HCT116 (cell line): ENCODE measurements around the gene CD200. TPM values are rescaled to one million over a fixed set of nuclear protein-coding genes. Genes with fewer than 3 reads are reported as not detected.

ENCODE experiments used
- ATAC-seq: fragments of 200-7000 bp; cut with Tn5 transposase; 2 replicates; pipeline ENCODE4 v1.9.1; 2020; ENCODE audit warnings: mild to moderate bottlenecking, moderate library complexity
- BruUV-seq: library from RNA; stranded (reverse); fragments of 400-500 nt; replicated peaks from 2 replicates; lab custom pipeline; 2021; lab: Mats Ljungman, UMichigan
- CTCF ChIA-PET: fragments of 300-600 bp; sonication (Branson Sonifier 250); formaldehyde crosslinking; loops from one replicate; lab custom pipeline; 2021; ENCODE audit warnings: antibody characterized with exemption; lab: Charles Lee
- POLR2A ChIA-PET: fragments of 300-600, 350-600 bp; sonication (Branson Sonifier 250); formaldehyde crosslinking; loops from one replicate; lab custom pipeline; 2021; ENCODE audit warnings: antibody characterized with exemption; lab: Charles Lee
- RAD21 ChIA-PET, 2 experiments: fragments of 300-600 bp; sonication (Branson Sonifier 250); formaldehyde crosslinking; loops; one replicate each; lab custom pipeline; 2023; ENCODE audit warnings: low total read pairs in 2 of 2; ENCODE audit not compliant: uncharacterized antibody in 2 of 2, unreplicated experiment in 2 of 2, low non-redundant PET in 1 of 2; lab: Charles Lee
- DNase-seq: peaks from one replicate; pipeline ENCODE4 v3.0.0-alpha.2; 2010; ENCODE audit warnings: low read depth, low spot score
- H2AFZ ChIP-seq: fragments of 200-600 bp; shearing (Covaris generic), sonication (generic); 2 replicates; pipeline ENCODE4 v1.6.1; 2017; ENCODE audit warnings: low read depth, mixed run types, mixed read lengths, antibody characterized with exemption, low read length; ENCODE audit not compliant: poor library complexity, severe bottlenecking
- H3K27ac ChIP-seq: 2 replicates; pipeline ENCODE4 v1.5.1; 2012; ENCODE audit warnings: low read depth, low read length
- H3K27me3 ChIP-seq: fragments of 200-600 bp; sonication (generic); 2 replicates; pipeline ENCODE4 v1.6.1; 2016; ENCODE audit warnings: mixed run types, low read length, mixed read lengths; ENCODE audit not compliant: insufficient read depth
- H3K36me3 ChIP-seq, 2 experiments: fragments of 200-500 bp in 1 of 2; fragments of 200-600 bp in 1 of 2; sonication (Bioruptor generic) in 1 of 2; sonication (generic) in 1 of 2; 2 replicates each; pipeline versions ENCODE4 v1.5.1 to v1.6.1; 2014 to 2016; ENCODE audit warnings: low read length in 2 of 2, inconsistent platforms in 1 of 2, mixed read lengths in 1 of 2, mixed run types in 1 of 2; ENCODE audit not compliant: insufficient read depth in 2 of 2, control insufficient read depth in 1 of 2
- H3K4me1 ChIP-seq, 2 experiments: fragments of 200-600 bp in 1 of 2; sonication (generic) in 1 of 2; 2 replicates each; pipeline versions ENCODE4 v1.5.1 to v1.6.1; 2012 to 2017; ENCODE audit warnings: low read length in 2 of 2, inconsistent platforms in 1 of 2, mild to moderate bottlenecking in 1 of 2, mixed read lengths in 1 of 2, mixed run types in 1 of 2, moderate library complexity in 1 of 2; ENCODE audit not compliant: insufficient read depth in 2 of 2, control insufficient read depth in 1 of 2
- H3K4me2 ChIP-seq: fragments of 200-600 bp; sonication (generic); 2 replicates; pipeline ENCODE4 v1.6.1; 2017; ENCODE audit warnings: mixed run types, low read length, mixed read lengths
- H3K4me3 ChIP-seq, 2 experiments: fragments of 200-600 bp in 1 of 2; sonication (generic) in 1 of 2; replicated peaks in 1 of 2; 2 replicates each; pipeline ENCODE4 v1.5.1; 2011 to 2016; ENCODE audit warnings: low read length in 2 of 2, control low read depth in 1 of 2, low read depth in 1 of 2, mild to moderate bottlenecking in 1 of 2, mixed read lengths in 1 of 2, mixed run types in 1 of 2
- H3K79me2 ChIP-seq: fragments of 200-600 bp; sonication (generic); 2 replicates; pipeline ENCODE4 v1.6.1; 2017; ENCODE audit warnings: mild to moderate bottlenecking, mixed run types, low read length, moderate library complexity, mixed read lengths; ENCODE audit not compliant: insufficient read depth
- H3K9ac ChIP-seq: fragments of 200-600 bp; sonication (generic); 2 replicates; pipeline ENCODE4 v1.6.1; 2016; ENCODE audit warnings: low read length, mixed read lengths
- H3K9me2 ChIP-seq: fragments of 200-600 bp; sonication (generic), shearing (Covaris generic); 2 replicates; pipeline ENCODE4 v1.6.1; 2017; ENCODE audit warnings: mixed run types, mild to moderate bottlenecking, moderate library complexity; ENCODE audit not compliant: insufficient read depth
- H3K9me3 ChIP-seq, 2 experiments: fragments of 200-500 bp in 1 of 2; fragments of 200-600 bp in 1 of 2; sonication (Bioruptor generic) in 1 of 2; sonication (generic) in 1 of 2; 2 replicates each; pipeline ENCODE4 v1.6.1; 2014 to 2017; ENCODE audit warnings: low read length in 2 of 2, mixed read lengths in 2 of 2, inconsistent platforms in 1 of 2, low read depth in 1 of 2, mild to moderate bottlenecking in 1 of 2, mixed run types in 1 of 2, moderate library complexity in 1 of 2; ENCODE audit not compliant: control insufficient read depth in 1 of 2, insufficient read depth in 1 of 2
- H4K20me1 ChIP-seq: fragments of 200-600 bp; sonication (generic), shearing (Covaris generic); 2 replicates; pipeline ENCODE4 v1.6.1; 2017; ENCODE audit warnings: mixed run types, mild to moderate bottlenecking, moderate library complexity; ENCODE audit not compliant: insufficient read depth
- CBX3 ChIP-seq: IDR thresholded peaks from 2 replicates; pipeline ENCODE4 v1.6.1; 2012; ENCODE audit warnings: low read depth
- CEBPB ChIP-seq: IDR thresholded peaks from 2 replicates; pipeline ENCODE4 v1.6.1; 2012; ENCODE audit warnings: low read depth
- EGR1 ChIP-seq: IDR thresholded peaks from 2 replicates; pipeline ENCODE4 v1.6.1; 2012; ENCODE audit warnings: low read depth
- ELF1 ChIP-seq: IDR thresholded peaks from 2 replicates; pipeline ENCODE4 v1.6.1; 2012; ENCODE audit warnings: low read depth, borderline replicate concordance
- FOSL1 ChIP-seq: IDR thresholded peaks from 2 replicates; pipeline ENCODE4 v1.6.1; 2012; ENCODE audit warnings: low read depth
- POLR2A ChIP-seq: IDR thresholded peaks from 2 replicates; pipeline ENCODE4 v1.7.0; 2011; ENCODE audit warnings: borderline replicate concordance; ENCODE audit not compliant: insufficient read depth, insufficient read length; ENCODE audit errors: extremely low read depth
- POLR2AphosphoS5 ChIP-seq: IDR thresholded peaks from 2 replicates; pipeline ENCODE4 v1.6.1; 2011; ENCODE audit warnings: mild to moderate bottlenecking, low read depth, low read length, moderate library complexity
- RAD21 ChIP-seq: IDR thresholded peaks from 2 replicates; pipeline ENCODE4 v1.6.1; 2012; ENCODE audit warnings: low read depth, mild to moderate bottlenecking
- SIN3A ChIP-seq: IDR thresholded peaks from 2 replicates; pipeline ENCODE4 v1.6.1; 2012; ENCODE audit warnings: low read depth
- SP1 ChIP-seq: IDR thresholded peaks from 2 replicates; pipeline ENCODE4 v1.6.1; 2012; ENCODE audit warnings: low read depth
- SRF ChIP-seq: IDR thresholded peaks from 2 replicates; pipeline ENCODE4 v1.6.1; 2012; ENCODE audit warnings: low read depth
- TCF7L2 ChIP-seq: IDR thresholded peaks from 2 replicates; pipeline ENCODE4 v1.7.0; 2011; ENCODE audit warnings: borderline replicate concordance, inconsistent platforms; ENCODE audit not compliant: insufficient read depth, insufficient read length; ENCODE audit errors: extremely low read depth
- YY1 ChIP-seq: IDR thresholded peaks from 2 replicates; pipeline ENCODE4 v1.6.1; 2011; ENCODE audit warnings: low read length, low read depth, moderate library complexity, mild to moderate bottlenecking; ENCODE audit not compliant: insufficient replicate concordance; ENCODE audit errors: extremely low read depth
- ZFX ChIP-seq: fragments of 450-650 bp; IDR thresholded peaks from 2 replicates; pipeline ENCODE4 v1.6.1; 2017
- ZNF274 ChIP-seq: fragments of 200-500 bp; sonication (Bioruptor generic); IDR thresholded peaks from 2 replicates; pipeline ENCODE4 v1.6.1; 2014; ENCODE audit warnings: mild to moderate bottlenecking, low read depth, low read length, inconsistent platforms
- intact Hi-C: fragments of 100-400 bp; cut with micrococcal nuclease; formaldehyde crosslinking; loops from 2 replicates; pipeline ENCODE4 v1.10.0; 2022
- total RNA-seq: library from RNA; stranded (reverse); gene quantifications from one replicate; pipeline ENCODE4 v1.2.1, GENCODE V29; 2021; ENCODE audit not compliant: unreplicated experiment
- TF ChIP-seq, protein P1 (sequence below): IDR thresholded peaks from 2 replicates; pipeline ENCODE4 v1.6.1; 2011; ENCODE audit warnings: mild to moderate bottlenecking, low read length, moderate library complexity; ENCODE audit not compliant: insufficient replicate concordance; ENCODE audit errors: extremely low read depth
- TF ChIP-seq, protein P2 (sequence below): IDR thresholded peaks from 2 replicates; pipeline ENCODE4 v1.6.1; 2012; ENCODE audit warnings: low read depth
- TF ChIP-seq, protein P3 (sequence below): IDR thresholded peaks from 2 replicates; pipeline ENCODE4 v1.6.1; 2012
- TF ChIP-seq, protein P4 (sequence below): IDR thresholded peaks from 2 replicates; pipeline ENCODE4 v1.6.1; 2012

CD200 gene
- total RNA-seq, 1 experiment from 2014 or later = not detected

DNA sequence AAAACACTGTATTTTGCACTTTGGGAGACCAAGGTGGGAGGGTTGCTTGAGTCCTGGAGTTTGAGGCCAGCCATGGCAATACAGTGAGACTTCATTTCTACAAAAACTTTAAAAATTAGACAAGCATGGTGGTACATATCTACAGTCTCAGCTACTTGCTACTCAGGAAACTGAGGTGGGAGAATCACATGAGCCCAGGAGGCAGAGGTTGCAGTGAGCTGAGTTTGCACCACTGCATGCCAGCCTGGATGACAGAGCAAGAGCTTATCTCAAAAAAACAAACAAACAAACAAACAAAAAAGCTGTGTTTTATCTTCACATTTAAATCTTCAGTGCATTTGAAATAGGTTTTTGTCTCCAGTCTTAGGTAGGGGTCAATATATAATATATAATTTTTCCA lies 34.2 kb upstream of the CD200 start:
- H3K4me3 ChIP-seq = no peak overlapping the region
- no peaks in the 10 kb centered on the region for H4K20me1 ChIP-seq
- no peaks in the 10 kb centered on the region for H3K9me2 ChIP-seq
- H3K36me3 ChIP-seq = no peaks in the 10 kb centered on the region
- no peak for TF ChIP-seq CBX3
- TF ChIP-seq, protein P1, sequence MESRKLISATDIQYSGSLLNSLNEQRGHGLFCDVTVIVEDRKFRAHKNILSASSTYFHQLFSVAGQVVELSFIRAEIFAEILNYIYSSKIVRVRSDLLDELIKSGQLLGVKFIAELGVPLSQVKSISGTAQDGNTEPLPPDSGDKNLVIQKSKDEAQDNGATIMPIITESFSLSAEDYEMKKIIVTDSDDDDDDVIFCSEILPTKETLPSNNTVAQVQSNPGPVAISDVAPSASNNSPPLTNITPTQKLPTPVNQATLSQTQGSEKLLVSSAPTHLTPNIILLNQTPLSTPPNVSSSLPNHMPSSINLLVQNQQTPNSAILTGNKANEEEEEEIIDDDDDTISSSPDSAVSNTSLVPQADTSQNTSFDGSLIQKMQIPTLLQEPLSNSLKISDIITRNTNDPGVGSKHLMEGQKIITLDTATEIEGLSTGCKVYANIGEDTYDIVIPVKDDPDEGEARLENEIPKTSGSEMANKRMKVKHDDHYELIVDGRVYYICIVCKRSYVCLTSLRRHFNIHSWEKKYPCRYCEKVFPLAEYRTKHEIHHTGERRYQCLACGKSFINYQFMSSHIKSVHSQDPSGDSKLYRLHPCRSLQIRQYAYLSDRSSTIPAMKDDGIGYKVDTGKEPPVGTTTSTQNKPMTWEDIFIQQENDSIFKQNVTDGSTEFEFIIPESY = no peak
- TF ChIP-seq, protein P2, sequence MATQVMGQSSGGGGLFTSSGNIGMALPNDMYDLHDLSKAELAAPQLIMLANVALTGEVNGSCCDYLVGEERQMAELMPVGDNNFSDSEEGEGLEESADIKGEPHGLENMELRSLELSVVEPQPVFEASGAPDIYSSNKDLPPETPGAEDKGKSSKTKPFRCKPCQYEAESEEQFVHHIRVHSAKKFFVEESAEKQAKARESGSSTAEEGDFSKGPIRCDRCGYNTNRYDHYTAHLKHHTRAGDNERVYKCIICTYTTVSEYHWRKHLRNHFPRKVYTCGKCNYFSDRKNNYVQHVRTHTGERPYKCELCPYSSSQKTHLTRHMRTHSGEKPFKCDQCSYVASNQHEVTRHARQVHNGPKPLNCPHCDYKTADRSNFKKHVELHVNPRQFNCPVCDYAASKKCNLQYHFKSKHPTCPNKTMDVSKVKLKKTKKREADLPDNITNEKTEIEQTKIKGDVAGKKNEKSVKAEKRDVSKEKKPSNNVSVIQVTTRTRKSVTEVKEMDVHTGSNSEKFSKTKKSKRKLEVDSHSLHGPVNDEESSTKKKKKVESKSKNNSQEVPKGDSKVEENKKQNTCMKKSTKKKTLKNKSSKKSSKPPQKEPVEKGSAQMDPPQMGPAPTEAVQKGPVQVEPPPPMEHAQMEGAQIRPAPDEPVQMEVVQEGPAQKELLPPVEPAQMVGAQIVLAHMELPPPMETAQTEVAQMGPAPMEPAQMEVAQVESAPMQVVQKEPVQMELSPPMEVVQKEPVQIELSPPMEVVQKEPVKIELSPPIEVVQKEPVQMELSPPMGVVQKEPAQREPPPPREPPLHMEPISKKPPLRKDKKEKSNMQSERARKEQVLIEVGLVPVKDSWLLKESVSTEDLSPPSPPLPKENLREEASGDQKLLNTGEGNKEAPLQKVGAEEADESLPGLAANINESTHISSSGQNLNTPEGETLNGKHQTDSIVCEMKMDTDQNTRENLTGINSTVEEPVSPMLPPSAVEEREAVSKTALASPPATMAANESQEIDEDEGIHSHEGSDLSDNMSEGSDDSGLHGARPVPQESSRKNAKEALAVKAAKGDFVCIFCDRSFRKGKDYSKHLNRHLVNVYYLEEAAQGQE = no peak
- TF ChIP-seq RAD21 = no peak
- no peak for TF ChIP-seq ZFX
- no peak for TF ChIP-seq ZNF274
- no peak for TF ChIP-seq CEBPB
- TF ChIP-seq, protein P3, sequence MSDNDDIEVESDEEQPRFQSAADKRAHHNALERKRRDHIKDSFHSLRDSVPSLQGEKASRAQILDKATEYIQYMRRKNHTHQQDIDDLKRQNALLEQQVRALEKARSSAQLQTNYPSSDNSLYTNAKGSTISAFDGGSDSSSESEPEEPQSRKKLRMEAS = no peak
- TF ChIP-seq POLR2AphosphoS5 = no peak
- no peak for TF ChIP-seq POLR2A
- TF ChIP-seq YY1 = no peak
- TF ChIP-seq ELF1 = no peak
- no peak for TF ChIP-seq TCF7L2
- TF ChIP-seq SP1 = no peak
- no peak for TF ChIP-seq SRF
- TF ChIP-seq EGR1 = no peak
- TF ChIP-seq SIN3A = no peak
- TF ChIP-seq, protein P4, sequence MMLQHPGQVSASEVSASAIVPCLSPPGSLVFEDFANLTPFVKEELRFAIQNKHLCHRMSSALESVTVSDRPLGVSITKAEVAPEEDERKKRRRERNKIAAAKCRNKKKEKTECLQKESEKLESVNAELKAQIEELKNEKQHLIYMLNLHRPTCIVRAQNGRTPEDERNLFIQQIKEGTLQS = no peak
- TF ChIP-seq FOSL1 = no peak
- H3K27ac ChIP-seq = no peak overlapping the region
- no peak overlapping the region for H2AFZ ChIP-seq
- RAD21 ChIA-PET = no interaction called here
- peaks cover 7 to 15% of the 10 kb centered on the region in 2 experiments for H3K4me1 ChIP-seq
- BruUV-seq = no TSS peak
- H3K79me2 ChIP-seq = no peaks in the 10 kb centered on the region
- intact Hi-C loops = no loop called here
- POLR2A ChIA-PET = no interaction called here
- CTCF ChIA-PET = no interaction called here
- H3K9ac ChIP-seq = no peak overlapping the region
- no peak for DNase-seq
- H3K27me3 ChIP-seq = no peaks in the 10 kb centered on the region
- ATAC-seq = no peak
- no peaks in the 10 kb centered on the region for H3K9me3 ChIP-seq
- H3K4me2 ChIP-seq = no peak overlapping the region
